AG04450 (cell line): ENCODE data around the gene PEAK3. TPM values are rescaled to one million over a fixed set of nuclear protein-coding genes. Genes with fewer than 3 reads are reported as not detected.

ENCODE experiments used
- CTCF ChIA-PET: fragments of 300-600, 350-600 bp; formaldehyde crosslinking; extraction: SDS; loops from one replicate; lab custom pipeline; 2022; ENCODE audit warnings: antibody characterized with exemption, inconsistent platforms; lab: Charles Lee
- POLR2A ChIA-PET: fragments of 350-600 bp; formaldehyde crosslinking; extraction: SDS; loops from one replicate; lab custom pipeline; 2021; ENCODE audit warnings: antibody characterized with exemption, inconsistent platforms; lab: Yijun Ruan, JAX
- DNase-seq: peaks from one replicate; pipeline ENCODE4 v3.0.0-alpha.2; 2011; ENCODE audit warnings: low read depth, low spot score
- H3K27ac ChIP-seq: one replicate; pipeline ENCODE4 v1.5.1; 2012; ENCODE audit warnings: low read depth, low read length, control low read depth
- H3K27me3 ChIP-seq: one replicate; pipeline ENCODE4 v1.6.0; 2012; ENCODE audit warnings: low read length; ENCODE audit not compliant: control insufficient read depth, insufficient read depth
- H3K4me3 ChIP-seq: 2 replicates; pipeline ENCODE4 v1.5.1; 2011; ENCODE audit warnings: mild to moderate bottlenecking, low read depth, low read length, control low read depth
- H3K9me3 ChIP-seq: 2 replicates; pipeline ENCODE4 v1.5.1; 2012; ENCODE audit warnings: low read length; ENCODE audit not compliant: control insufficient read depth, insufficient read depth
- polyA plus RNA-seq: library from polyadenylated mRNA; depleted of rRNA; stranded (reverse); fragments of >200 nt; gene quantifications from 2 replicates; pipeline ENCODE4 v1.2.3, GENCODE V29; 2011
- TF ChIP-seq, protein P1 (sequence below): IDR thresholded peaks from 2 replicates; pipeline ENCODE4 v1.5.1; 2011; ENCODE audit warnings: low read depth, low read length, control low read depth, inconsistent platforms

Gene PEAK3
- polyA plus RNA-seq, 1 experiment = 0.04 TPM

GRCh38 chr19:2320939-2321338 is 39.0 kb upstream of the PEAK3 start:
- CTCF ChIA-PET = no interaction called here
- H3K4me3 ChIP-seq = no peak overlapping the region
- POLR2A ChIA-PET = no interaction called here
- TF ChIP-seq, protein P1, sequence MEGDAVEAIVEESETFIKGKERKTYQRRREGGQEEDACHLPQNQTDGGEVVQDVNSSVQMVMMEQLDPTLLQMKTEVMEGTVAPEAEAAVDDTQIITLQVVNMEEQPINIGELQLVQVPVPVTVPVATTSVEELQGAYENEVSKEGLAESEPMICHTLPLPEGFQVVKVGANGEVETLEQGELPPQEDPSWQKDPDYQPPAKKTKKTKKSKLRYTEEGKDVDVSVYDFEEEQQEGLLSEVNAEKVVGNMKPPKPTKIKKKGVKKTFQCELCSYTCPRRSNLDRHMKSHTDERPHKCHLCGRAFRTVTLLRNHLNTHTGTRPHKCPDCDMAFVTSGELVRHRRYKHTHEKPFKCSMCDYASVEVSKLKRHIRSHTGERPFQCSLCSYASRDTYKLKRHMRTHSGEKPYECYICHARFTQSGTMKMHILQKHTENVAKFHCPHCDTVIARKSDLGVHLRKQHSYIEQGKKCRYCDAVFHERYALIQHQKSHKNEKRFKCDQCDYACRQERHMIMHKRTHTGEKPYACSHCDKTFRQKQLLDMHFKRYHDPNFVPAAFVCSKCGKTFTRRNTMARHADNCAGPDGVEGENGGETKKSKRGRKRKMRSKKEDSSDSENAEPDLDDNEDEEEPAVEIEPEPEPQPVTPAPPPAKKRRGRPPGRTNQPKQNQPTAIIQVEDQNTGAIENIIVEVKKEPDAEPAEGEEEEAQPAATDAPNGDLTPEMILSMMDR = no peak
- H3K27me3 ChIP-seq = no peaks in the 10 kb centered on the region
- DNase-seq = no peak
- H3K9me3 ChIP-seq = peaks cover 2% of the 10 kb centered on the region; the same call in 1 of the 2 replicates
- H3K27ac ChIP-seq = no peak overlapping the region

- Histone ChIP-seq H3K27me3 (no peaks in the 10 kb centered on the region), H3K9me3 (peaks cover 8% of the 10 kb centered on the region), H3K27ac (no peak overlapping the region), H3K4me3 (no peak overlapping the region)
- CTCF ChIA-PET = no interaction called here
- no peak for DNase-seq
- POLR2A ChIA-PET = interaction anchor here (0.6 kb wide), 1 partner anchor 156 kb away, joined by 3 read pairs; the partner anchor contains the start of gene GADD45B
- TF ChIP-seq, protein P1 = no peak
Observed at GRCh38 chr19:2320049-2320448, 38.1 kb upstream of the PEAK3 start.

DNA sequence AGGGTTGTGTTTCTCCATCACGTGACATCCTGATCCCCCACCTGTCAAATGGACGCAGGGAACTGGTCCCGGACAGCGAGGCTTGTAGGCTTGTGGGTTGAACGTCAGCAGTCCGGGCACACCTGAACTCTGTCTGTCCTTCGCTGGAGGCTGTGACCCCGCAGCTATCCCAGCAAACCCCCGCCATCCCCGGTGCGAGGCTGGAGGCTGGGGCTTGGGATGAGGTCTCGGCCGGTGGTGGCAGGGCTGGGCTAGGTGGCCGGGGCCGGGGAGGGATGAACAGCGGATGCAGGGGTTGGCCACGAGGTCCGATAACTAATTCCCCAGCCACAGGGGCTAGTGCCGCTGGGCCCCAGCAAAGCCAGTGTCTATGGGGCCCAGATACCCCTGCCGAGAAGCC is 37.6 kb upstream of the PEAK3 start:
- CTCF ChIA-PET = no interaction called here
- no peak overlapping the region for H3K4me3 ChIP-seq
- H3K27me3 ChIP-seq = no peaks in the 10 kb centered on the region
- POLR2A ChIA-PET = no interaction called here
- no peak overlapping the region for H3K27ac ChIP-seq
- peaks cover 13% of the 10 kb centered on the region for H3K9me3 ChIP-seq
- DNase-seq = no peak
- TF ChIP-seq, protein P1 = no peak

GRCh38 chr19:2318923-2319322 is 36.9 kb upstream of the PEAK3 start:
- ChIA-PET POLR2A (interaction anchor here (0.7 kb wide), 1 partner anchor 167 kb away, joined by 3 read pairs; no protein-coding TSS in a partner anchor), CTCF (no interaction called here)
- no peak for DNase-seq
- TF ChIP-seq, protein P1 = no peak
- Histone ChIP-seq H3K9me3 (peaks cover 14% of the 10 kb centered on the region), H3K27me3 (no peaks in the 10 kb centered on the region), H3K27ac (no peak overlapping the region), H3K4me3 (no peak overlapping the region)

DNA sequence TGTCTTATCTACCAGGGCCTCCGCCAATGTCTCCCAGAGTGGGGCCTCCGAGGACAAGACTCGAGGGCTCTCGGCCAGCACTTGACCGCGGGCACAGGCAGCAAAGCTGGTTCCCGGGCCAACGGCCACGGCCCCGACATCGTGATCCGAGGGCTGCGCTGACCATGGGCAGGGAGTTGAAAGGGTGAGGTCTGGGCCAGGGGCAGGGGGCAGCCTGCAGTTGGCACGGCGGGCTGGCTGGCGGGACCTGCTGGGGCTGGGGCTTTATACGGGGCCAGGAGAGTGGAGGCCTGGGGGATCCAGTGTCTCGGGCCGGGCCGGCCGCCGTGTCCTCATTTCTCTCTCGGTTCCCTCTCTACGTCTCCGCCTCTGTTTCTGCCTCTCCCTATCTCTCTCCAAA is 35.8 kb upstream of the PEAK3 start:
- no peak overlapping the region for H3K27ac ChIP-seq
- ChIA-PET POLR2A (interaction anchor here (0.6 kb wide), 1 partner anchor 86 kb away, joined by 4 read pairs; no protein-coding TSS in a partner anchor), CTCF (no interaction called here)
- DNase-seq = no peak
- H3K4me3 ChIP-seq = no peak overlapping the region
- H3K27me3 ChIP-seq = peaks cover 6% of the 10 kb centered on the region
- peaks cover 20% of the 10 kb centered on the region for H3K9me3 ChIP-seq
- TF ChIP-seq, protein P1 = no peak
